Head of caudate nucleus (tissue), 42 donors: Measurements from ENCODE around the gene THSD7B.
"Not testable (repeated sequence)": the region's sequence is repeated elsewhere in the genome, so short reads cannot be mapped to it uniquely, and the experiment has no call there.

Experiments used
- DNase-seq, 42 donors: peaks; one replicate each; pipeline versions ENCODE4 v3.0.0 to v3.0.0-alpha.2; 2020 to 2021; ENCODE audit warnings: mixed read lengths in 7 of 42
- intact Hi-C: fragments of 100-400 bp; cut with DNase I; formaldehyde crosslinking; loops from one replicate; pipeline ENCODE4 v1.15.0; 2022

Gene THSD7B

DNA sequence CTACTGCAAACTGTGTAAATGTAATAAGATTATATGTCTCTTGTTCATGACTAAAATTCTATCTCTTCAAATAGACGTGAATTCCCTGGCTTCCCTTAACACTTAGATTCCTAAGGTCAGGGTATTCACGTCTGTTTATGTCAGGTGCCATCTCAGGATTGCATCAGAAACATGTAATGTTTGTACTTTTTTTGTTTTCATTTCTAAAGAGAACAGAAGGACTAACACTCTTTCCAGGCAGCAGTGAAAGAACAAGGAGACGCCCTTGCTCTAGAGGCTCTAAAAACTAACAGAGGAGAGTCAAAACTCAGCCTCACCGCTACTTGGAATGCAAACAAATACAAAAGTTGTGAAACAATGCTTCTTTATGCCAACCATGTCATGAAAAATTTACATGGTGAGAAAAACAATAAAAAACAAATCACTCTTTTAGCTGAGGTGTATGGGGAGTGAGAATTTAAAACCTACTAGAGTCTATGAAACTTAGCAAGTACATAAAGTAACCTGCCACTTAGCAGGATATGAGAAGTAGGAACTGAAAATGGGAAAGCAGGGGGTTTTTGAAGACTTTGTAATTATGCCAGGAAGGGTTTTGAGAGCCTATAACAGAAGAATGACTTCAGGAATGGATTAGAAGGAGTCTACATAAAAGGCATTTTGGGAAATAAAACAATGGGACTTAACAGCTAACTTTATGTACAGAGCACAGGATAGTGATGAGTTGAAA, 522.7 kb downstream of the THSD7B start:
- intact Hi-C loops, result no loop called here
- no peak for DNase-seq

DNA sequence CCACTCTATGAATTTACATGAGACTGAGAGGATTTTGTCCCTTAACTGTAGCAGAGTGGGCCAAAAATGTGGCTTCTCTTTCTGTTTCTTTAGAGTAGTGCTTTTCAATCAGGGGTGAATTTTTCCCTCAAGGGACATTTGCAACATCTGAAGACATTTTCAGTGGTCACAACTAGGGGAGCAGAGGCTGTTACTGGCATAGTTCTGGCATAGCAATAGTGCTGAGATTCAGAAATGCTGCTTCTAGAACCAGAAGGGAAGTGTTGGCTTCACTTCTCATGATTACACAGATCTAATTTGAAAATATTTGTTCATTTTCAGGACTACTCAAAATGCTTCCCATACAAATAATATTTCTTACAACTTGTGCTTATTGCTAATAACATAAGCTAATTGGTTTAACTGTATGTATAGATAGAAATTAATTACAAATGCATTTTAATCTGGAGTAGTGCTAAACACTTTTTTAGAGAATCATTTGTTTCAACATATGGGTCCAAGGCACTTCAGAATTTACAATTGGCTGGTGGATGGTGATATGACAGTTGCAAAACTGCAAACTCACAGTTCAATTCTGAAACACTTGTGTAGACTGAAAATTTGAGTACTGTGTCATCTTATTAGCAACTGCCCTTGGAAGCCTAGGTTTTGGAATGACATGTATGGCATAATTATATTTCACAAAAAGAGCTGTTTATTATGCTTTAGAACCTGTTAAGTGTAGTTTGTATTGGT, 526.7 kb downstream of the THSD7B start:
- DNase-seq, result no peak
- intact Hi-C loops, result no loop called here

DNA sequence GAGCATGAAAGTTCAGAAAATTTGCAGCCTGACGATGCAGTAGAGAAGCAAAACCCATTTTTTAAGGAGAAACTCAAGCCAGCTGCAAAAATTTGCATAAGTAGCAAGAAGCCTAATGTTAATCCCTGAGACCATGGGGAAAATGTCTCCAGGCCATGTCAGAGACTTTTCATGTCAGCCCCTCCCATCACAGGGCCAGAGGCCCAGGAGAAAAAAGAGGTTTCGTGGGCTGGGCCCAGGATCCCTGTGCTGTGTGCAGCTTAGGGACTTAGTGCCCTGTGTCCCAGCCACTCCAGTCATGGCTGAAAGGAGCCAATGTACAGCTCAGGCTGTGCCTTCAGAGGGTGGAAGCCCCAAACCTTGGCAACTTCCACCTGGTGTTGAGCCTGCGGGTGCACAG, 533.0 kb downstream of the THSD7B start:
- DNase-seq, result no peak
- intact Hi-C loops, result no loop called here

DNA sequence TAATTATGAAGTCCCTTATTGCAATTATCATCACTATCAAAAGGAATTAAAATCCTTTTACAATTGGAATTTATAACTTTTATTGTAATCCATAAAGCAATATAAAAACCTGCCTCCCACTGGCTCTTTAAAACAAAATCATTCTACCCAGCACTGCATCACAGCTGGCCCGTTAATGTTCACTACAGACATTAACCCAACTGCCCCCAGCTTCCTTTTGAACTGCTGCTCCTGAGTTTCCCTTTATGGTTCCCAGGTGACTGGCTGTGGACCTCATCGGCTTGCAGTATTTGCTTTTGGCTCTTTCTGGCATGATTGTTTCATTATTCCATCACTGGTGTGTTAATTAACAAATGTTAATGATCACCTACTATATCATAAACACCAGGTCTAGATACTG, 535.6 kb downstream of the THSD7B start:
- intact Hi-C loops, result no loop called here
- DNase-seq, result no peak

DNA sequence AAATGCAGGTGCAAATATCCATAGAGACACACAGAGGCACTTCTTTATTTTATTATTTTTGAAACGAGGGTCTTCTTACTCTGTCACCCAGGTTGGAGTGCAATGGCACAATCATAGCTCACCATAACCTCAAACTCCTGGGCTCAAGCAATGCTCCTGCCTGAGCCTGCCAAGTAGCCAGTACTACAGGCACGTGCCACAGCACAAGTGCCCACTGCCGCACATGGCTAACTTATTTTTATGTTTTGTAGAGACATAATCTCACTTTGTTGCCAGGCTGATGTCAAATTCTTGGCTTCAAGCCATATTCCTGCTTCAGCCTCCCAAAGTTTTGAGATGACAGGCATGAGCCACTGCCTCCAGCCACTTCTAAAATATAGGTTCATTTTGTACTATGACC, 537.6 kb downstream of the THSD7B start:
- no peak for DNase-seq
- intact Hi-C loops, result no loop called here

DNA sequence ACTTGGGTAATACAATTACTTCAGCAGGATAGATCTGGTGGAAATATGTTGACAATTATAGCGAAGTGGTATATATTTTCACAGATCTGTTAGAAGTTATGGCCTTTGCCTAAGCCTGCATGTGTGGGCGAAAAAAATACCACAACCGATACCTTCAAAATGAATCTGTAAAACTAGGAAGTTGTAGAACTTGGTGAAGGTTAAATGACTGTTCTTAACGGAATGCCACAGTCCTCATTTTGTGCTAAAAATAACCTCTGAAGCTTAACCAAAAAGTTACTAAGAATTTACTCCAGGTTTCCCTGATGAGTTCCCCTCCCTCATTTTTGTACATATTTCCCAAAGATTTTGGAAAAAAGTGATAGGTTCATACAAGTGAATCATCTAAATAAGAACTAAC, 550.7 kb downstream of the THSD7B start:
- intact Hi-C loops, result no loop called here
- no peak for DNase-seq

DNA sequence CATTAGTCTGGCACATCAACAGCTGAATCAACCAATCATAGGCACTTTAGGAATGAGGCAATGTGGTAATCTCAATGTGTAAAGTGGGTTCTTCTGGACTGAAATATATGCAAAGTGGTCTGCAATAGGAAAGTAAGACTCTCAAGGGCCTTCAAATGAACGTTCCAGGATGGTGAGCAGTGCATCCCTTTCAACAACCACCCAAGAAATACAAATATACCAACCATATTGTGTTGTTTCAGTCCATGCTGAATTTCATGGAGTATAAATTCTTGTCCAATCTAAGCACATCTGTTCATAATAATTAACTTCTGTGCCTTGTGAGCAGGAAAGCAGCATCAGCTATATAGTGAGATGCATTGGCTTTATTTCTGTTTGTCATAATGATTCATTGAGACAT, 556.2 kb downstream of the THSD7B start:
- intact Hi-C loops, result no loop called here
- no peak for DNase-seq

DNA sequence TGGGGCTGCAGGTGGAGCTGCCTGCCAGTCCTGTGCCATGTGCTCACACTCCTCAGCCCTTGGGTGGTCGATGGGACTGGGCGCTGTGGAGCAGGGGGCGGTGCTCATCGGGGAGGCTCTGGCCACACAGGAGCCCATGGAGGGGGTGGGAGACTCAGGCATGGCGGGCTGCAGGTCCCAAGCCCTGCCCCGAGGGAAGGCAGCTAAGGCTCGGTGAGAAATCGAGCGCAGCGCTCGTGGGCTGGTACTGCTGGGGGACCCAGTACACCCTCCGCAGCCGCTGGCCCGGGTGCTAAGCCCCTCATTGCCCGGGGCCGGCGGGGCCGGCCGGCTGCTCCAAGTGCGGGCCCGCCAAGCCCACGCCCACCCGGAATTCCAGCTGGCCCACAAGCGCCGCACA, 566.2 kb downstream of the THSD7B start:
- intact Hi-C loops, DNase-seq: not testable (repeated sequence)

DNA sequence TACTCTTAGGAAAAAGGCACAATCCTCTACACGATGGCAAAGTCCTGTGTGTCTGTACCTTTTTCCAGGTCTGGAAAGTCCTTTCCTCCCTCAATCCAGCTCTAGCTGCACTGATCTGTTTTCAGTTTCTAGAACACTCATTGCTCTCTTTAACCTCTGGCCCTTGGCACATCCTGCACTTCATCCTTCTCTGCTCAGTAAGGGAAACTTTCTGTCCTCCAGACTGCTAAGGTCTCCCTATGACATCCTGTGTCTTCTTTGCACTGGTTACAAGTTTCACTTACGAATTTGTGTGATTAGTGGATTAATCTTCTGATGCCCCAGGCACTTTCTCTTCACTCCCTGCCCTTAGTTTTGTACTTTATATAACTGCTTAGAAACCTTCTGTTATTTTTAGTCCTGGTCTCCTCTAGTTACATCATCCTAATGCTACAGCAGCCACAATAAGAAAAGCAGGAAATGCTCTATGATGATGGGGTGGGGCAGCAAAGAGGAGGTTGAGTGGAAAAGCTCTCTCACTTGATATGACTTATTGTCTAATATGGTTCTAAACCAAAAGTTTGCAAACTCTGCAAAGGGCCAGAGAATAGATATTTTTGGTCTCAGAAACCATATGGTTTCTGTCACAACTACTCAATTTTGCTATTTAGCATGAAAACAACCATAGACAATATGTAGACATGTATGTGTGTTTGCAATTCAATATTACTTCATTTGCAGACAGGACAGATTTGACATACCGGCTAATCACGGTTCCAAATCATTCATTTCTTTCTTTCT, 568.2 kb downstream of the THSD7B start:
- DNase-seq, result no peak
- intact Hi-C loops, result no loop called here

DNA sequence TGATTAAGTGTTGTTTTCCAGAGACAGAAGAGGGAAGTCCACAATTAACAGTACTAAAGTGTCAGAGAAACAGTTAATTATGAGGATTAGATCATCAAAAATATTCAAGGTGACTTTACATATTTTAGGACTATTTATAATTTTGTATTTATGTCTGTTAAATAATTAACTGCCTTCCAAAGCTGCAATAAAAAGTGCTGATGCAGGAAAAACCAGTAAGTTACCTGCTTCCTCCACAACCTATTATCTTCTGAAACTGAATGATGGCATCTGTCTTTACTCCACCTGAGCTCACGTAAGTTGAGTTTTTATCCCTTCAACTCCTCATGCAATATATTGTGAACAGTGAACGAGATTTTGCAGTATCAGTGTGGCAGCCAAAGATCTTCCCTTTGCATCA, 570.7 kb downstream of the THSD7B start:
- intact Hi-C loops, result no loop called here
- DNase-seq, result no peak

DNA sequence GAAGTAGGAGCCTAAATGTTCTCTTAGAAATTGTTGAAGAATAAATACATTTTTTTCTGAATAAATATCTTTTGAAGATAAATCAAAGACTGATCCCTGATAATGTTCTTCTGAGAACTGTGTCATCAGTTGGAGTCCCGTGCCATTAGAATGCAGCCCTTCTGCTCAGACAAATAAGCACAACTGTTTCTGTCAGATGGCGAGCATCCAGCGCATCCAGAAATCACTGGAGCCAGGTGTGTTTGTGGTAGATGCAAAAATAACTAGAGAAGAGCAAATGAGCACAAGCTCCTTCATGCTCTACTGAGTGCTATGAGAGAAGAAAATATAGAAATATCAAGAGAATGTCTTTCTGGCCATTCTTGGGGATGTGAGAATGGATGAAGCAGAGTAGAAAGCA, 573.7 kb downstream of the THSD7B start:
- no peak for DNase-seq
- intact Hi-C loops, result no loop called here

DNA sequence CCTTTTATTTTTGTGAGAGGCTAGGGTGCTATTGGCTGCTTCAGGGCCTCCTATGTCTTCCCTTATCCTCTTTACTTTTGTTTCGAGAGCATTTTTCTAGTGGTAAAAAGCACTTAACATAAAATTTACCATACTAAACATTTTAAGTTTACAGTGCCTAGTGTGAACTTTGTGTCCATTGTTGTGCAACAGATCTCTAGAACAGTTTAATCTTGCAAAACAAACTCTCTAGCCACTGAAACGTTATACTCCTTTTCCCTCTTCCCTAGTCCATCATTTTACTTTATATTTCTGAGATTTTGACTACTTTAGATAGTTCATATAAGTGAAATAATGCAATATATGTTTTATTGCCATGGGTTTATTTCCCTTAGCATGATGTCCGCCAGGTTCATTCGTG, 580.6 kb downstream of the THSD7B start:
- intact Hi-C loops, result no loop called here
- no peak for DNase-seq

DNA sequence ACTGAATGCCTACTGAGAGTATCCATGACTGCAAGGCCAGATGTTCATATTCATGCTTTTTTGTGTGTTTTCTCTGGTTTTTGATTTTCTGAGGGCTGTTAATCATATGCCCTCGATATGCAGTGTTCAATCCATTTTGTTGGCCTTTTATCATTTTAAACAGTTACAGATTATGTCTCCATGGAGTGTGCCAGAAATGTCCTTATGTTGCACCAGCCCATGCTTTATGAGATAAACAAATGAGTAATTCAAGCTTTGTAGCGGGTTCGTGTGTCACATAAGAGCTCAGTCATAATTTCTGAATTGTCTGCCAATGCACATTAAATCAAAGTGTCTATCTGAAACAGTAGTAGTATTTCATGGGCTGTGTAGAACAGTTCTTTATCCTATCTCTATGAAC, 583.0 kb downstream of the THSD7B start:
- intact Hi-C loops, result no loop called here
- no peak for DNase-seq

DNA sequence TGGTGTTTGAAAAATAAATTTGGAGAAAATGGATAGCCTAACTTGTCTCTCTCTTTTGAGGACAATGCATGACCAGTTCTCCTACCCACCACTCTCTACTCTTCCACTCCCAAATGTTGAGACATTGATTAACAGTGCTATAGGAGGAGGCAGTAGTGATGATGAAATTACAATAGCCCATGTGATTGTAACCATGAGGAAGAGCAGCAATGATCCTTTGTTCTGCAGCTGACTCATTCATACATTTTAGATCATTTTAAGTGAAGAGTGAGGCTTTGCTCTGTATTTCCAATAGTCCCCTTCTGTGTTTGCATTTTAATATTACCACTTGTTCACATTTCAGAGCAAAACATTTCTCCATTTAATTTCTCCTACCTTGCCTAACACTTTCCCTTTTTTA, 592.3 kb downstream of the THSD7B start:
- no peak for DNase-seq
- intact Hi-C loops, result no loop called here

DNA sequence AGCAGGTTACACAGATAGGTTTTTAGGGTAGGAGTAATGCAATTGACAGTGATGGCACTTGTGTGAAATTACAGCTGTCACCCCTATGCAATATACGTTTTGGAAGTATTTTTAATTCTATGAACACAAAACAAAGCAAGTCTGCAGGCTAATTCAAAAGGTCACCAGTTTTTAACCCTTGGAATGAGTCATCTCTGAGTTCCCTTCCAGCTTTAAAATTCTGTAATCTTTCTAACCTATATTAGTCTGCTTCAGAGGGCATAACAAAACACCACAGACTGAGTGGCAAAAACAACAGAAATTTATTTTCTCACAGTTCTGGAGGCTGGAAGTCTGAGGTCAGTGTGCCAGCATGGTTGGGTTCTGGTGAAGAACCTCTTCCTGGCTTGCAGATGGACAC, 602.0 kb downstream of the THSD7B start:
- intact Hi-C loops, result no loop called here
- no peak for DNase-seq

DNA sequence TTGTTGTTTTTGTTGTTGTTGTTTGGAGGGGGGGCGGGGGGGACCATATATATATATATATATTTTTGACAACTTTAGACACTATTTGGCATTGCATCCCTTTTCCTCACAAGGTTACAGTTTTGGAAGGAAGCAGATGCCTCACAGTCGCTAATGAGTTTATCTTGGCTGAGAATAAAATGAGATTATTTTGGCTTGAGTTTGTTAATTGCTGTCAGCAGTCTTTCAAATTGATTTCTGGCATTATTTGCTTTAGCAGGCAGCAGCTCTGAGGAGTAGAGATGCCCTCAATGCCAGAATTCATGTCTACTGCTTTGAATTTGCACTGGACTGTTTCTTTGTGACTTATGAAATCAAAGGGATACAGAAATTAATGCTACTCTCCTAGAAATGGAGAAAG, 603.8 kb downstream of the THSD7B start:
- intact Hi-C loops, result no loop called here
- no peak for DNase-seq

DNA sequence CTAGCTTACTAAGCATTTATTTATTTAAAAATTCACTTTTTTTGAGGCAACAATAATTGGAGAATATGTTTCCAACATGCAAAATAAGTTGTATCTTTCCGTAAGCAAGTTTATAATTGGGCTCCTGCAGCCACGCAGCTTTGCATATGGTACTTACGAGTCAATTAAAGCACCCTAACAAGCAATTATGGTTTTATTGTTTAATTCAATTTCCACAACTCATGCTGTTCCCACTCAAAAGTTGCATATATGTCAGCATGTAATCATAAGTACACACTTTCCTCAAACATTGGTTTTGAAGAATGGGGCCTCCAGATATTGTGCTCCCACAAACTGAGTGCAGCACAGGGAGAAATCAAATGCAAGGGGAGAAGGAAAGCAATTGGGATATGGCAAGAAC, 613.8 kb downstream of the THSD7B start:
- no peak for DNase-seq
- intact Hi-C loops, result no loop called here

DNA sequence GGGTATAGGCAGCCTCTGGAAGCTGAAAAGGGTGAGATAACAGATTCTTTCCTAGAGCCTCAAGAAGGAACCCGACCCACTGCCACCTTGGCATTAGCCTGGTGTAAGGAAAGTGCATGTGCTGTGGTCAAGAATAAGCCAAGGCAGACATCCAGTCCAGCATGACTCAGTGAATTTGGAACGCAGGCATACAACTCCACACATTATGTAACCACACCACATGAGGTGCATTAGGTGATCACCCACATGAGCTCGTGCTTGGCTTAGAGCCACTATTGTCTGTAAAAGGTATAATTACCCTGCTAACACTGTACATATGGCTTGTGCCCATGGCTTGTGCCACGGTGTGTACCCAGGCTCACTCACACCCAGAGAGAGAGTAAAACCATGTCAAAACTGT, 615.3 kb downstream of the THSD7B start:
- intact Hi-C loops, result no loop called here
- DNase-seq, result no peak

DNA sequence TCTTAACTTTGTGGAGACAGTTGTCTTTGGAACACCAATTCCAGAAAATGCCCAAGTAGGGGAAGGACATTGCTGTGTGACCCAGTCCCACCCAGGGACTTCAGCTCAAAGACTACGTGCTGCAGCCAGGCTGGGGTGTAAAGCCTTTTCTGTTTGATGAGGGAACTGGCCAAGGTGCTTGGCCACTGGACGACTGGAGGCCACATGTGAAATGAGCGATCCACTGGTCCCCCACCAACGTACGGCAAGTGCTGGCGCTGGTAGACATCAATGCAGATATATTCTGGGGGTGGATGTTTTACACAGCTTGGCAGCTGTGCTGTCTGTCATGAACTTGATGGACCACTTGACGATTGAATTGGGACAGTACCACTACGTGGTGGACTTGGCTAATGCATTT, 616.4 kb downstream of the THSD7B start:
- intact Hi-C loops, result no loop called here
- no peak for DNase-seq

DNA sequence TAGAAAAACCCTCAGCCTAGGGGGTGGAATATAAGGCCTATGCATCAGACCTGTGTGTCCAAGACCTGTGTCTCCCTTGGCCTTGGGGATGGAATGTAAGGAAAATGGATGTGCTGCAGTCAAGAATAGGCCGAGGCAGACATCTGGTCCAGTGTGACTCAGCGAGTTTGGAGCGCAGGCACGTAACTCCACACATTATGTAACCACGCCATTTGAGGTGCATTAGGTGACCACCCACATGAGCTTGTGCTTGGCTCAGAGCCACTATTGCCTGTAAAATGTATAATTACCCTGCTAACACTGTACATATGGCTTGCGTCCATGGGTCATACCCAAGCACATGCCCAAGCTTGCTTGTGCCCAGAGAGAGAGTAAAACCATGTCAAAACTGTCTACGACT, 618.0 kb downstream of the THSD7B start:
- intact Hi-C loops, result no loop called here
- DNase-seq, result no peak
